GM20431 (cell line): Measurements from ENCODE around the gene ADGRL1.
"Not testable (repeated sequence)": the region's sequence is repeated elsewhere in the genome, so short reads cannot be mapped to it uniquely, and the experiment has no call there.

Experiments used
- in situ Hi-C: fragments of 300-500 bp; cut with MseI, MboI; formaldehyde crosslinking; loops from one replicate; pipeline ENCODE4 v1.15.0; 2020; ENCODE audit warnings: low sequenced_read_pairs; ENCODE audit not compliant: unreplicated experiment

The ADGRL1 gene

GRCh38 chr19:14147797-14148605 is 58.0 kb downstream of the ADGRL1 start:
- in situ Hi-C loops, result no loop called here

- in situ Hi-C loops, result no loop called here
These were observed 59.2 kb downstream of the ADGRL1 start for GRCh38 chr19:14146789-14147216.

GRCh38 chr19:14146169-14146568 is 59.8 kb downstream of the ADGRL1 start:
- in situ Hi-C loops, result not testable (repeated sequence)

GRCh38 chr19:14145381-14145780 is 60.6 kb downstream of the ADGRL1 start:
- in situ Hi-C loops, result no loop called here

GRCh38 chr19:14142262-14143190 is 63.4 kb downstream of the ADGRL1 start:
- in situ Hi-C loops, result no loop called here

- in situ Hi-C loops, result no loop called here
These were observed 64.9 kb downstream of the ADGRL1 start for GRCh38 chr19:14141041-14141440.

GRCh38 chr19:14139944-14140343 is 66.0 kb downstream of the ADGRL1 start:
- in situ Hi-C loops, result no loop called here

GRCh38 chr19:14138576-14139265 is 67.2 kb downstream of the ADGRL1 start:
- in situ Hi-C loops, result no loop called here

GRCh38 chr19:14136509-14137281 is 69.3 kb downstream of the ADGRL1 start, which contains the start of gene ASF1B:
Gene ASF1B, minus strand, starts transcription at chr19:14136589. Its CDS starts 133 bp downstream, at chr19:14136456.
- in situ Hi-C loops, result no loop called here

GRCh38 chr19:14135985-14136508 is 69.9 kb downstream of the ADGRL1 start:
- in situ Hi-C loops, result no loop called here

GRCh38 chr19:14135355-14135754 is 70.6 kb downstream of the ADGRL1 start:
- in situ Hi-C loops, result no loop called here

GRCh38 chr19:14127929-14128509 is 78.0 kb downstream of the ADGRL1 start:
- in situ Hi-C loops, result no loop called here

GRCh38 chr19:14127176-14127575 is 78.8 kb downstream of the ADGRL1 start:
- in situ Hi-C loops, result no loop called here

- in situ Hi-C loops, result no loop called here
These were observed 83.0 kb downstream of the ADGRL1 start for GRCh38 chr19:14122924-14123323.

- in situ Hi-C loops, result no loop called here
These were observed 85.5 kb downstream of the ADGRL1 start for GRCh38 chr19:14120497-14120780.

- in situ Hi-C loops, result no loop called here
These were observed 86.1 kb downstream of the ADGRL1 start for GRCh38 chr19:14119644-14120496.

- in situ Hi-C loops, result no loop called here
These were observed 86.8 kb downstream of the ADGRL1 start for GRCh38 chr19:14119146-14119545.
